Stimulated activated CD8-positive, alpha-beta memory T cell treated with anti-CD3 and anti-CD28 coated beads, Interleukin-7, amount 100 ng/mL, for 48 hours (primary cell): ENCODE measurements around the gene FILIP1L.

Source experiments
- DNase-seq, 2 donors: peaks; one replicate each; pipeline ENCODE4 v3.0.0-alpha.2; 2020; ENCODE audit warnings: low read depth in 1 of 2; ENCODE audit errors: extremely low read depth in 1 of 2

Gene FILIP1L

DNA sequence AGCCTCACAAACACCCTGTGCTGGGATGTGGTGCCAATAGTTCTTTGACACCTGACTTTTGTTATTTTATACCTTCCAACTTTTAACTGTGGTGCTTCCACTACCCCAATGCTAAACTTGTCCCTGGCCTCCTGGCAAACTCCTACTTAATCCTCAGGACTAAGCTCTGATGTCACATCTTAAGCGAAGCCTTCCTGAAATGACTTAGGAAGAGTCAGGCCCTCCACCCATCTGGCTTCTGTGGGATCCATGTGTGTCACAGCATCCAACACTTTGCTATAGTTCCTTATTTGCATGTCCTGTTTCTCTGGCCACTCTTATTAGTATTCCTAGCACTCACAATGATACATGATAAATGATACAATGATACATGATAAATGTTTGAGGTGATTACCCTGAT is 133.2 kb downstream of the FILIP1L start:
- no peak for DNase-seq

DNA sequence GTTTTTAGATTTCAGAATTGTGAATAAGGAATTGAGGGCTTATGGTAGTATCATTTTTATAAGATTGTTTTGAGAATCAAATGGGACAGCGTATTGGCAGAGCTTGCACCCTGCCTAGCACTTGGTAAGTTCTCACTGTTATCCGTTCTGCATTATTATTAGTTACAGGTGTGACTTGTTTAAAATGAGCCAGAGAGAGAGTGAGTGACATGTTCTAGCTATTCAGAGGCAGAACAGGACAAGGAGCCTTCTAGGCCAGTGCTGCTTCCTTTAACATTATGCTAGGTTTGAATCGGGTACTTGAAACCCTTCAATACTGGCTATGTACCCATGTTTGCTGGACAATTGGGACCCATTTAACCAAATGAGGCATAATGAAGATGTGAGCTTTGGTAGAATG is 133.7 kb downstream of the FILIP1L start:
- DNase-seq = no peak

GRCh38 chr3:99978221-99978620 is 136.1 kb downstream of the FILIP1L start:
- no peak for DNase-seq

DNA sequence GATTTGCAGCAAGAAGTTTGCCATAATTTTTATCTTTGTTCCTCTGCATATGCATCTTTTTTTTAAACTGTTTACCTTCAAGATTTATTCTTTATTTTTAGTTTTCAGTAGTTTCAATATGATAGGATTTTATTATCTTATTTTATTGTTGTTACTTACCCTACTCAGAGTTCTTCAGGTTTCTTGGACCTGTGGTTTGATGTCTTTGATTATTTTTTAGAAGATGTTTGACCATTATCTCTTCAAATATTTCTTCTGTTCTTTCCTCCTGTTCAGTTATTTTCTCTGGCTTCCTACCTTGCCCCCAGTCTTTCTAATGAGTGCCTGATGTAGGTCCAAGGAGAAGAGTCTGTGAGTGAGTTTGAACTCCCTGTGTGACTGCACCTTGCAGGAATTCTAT is 137.7 kb downstream of the FILIP1L start:
- no peak for DNase-seq

DNA sequence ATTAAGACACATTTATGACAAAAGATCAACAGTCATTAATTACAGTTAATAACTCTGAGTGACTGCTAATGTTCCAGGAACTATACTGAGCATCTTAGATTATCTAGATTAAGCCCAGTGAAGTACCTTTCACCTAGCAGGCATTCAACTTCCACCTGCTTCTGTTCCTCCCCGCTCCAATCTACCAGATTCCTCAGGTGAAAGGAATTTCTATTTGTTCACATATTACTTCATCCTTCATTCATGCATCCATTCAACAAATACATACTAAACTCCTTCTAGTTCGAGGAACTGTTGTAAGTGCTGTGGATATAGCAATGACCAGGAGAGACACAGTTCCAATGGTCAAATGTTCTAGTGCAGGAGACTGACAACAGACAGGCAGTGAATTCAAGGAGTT is 139.3 kb downstream of the FILIP1L start:
- no peak for DNase-seq

DNA sequence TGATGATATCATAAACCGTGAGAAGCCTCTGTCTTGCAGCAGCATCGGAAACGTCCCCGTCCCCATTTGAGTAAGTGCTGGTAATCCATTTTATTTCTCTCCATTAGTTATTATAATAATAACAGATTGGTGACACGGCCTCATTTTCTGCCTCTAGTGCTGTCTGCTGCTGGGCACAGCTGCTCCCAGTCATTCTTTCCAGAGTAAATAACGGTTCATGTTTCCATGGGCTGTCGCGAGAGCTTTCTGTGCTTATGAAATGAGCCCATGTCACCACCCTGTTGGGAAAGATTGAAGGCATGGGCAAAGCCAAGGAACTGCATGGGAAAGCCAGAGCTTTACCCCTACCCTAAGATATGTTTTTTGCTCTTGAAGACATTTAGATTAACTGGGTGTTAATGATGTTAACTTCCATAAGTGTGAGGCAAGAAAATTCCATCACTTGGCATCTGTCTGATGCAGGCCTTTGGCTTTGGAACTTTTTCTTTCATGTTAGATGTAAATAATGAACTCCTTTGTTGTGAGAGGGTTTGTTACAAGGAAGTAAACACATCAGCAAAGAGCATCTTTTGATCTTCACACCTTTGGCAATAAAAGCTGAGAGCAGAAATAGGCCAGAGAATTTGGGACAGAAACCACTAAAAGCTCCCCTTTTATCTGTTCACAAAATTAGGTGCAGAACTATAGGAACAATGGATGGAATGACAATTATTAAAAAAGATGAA is 141.8 kb downstream of the FILIP1L start:
- DNase-seq = no peak

DNA sequence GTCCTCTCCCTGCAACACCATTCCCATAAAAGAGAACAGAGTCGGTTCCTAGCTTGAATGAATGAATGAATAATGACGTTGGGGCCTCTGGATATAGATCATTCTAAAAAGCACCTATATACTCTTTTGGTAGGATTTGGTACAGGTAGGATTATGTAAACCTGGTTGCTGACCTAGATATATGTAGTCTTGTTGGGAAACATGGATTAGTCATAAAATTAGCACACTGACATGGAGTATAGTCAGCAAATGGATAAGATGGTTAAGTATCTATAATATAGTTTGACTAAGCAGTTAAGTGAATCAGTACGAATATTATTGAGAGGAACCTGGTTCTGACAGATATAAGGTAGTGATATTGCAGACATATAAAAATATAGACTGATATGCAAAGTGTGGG is 142.5 kb downstream of the FILIP1L start:
- no peak for DNase-seq

GRCh38 chr3:99970198-99970597 is 144.1 kb downstream of the FILIP1L start:
- DNase-seq = no peak

DNA sequence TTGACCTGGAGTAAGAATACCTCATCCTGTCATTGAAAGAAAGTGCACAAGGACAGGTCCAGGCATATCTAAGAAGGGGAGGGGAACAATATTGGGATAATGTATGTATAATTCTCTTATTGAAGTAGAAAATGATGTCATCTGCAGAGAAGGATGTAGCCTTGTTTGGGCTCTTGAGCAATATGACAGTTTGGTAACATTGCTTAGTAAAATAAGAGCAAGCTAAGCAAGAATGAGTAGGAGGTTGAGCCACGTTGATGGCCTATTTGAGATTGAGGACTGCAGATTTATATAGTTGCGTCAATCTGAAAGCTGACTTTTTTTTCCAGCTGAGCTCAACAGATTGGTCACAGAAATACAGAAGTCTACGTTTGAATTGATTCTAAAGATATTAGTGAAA is 145.2 kb downstream of the FILIP1L start:
- no peak for DNase-seq

DNA sequence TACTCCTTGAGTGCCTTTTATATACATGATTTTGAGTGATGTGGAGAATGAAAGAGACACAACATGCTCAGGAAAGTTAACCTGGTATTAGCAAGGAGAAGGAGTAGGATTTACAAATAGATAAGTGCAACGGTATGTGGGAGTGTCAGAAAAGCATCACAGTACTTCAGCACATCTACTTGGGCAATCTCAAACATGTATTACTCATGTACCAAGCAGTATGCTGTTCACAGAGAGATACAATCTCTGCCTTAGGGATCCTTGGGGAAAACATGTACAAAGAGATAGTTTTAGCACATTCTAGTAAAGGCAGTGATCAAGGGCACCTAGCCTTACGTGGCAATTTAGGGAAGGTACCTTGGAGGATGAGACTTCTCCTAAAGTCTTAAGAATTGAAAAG is 146.5 kb downstream of the FILIP1L start:
- no peak for DNase-seq

DNA sequence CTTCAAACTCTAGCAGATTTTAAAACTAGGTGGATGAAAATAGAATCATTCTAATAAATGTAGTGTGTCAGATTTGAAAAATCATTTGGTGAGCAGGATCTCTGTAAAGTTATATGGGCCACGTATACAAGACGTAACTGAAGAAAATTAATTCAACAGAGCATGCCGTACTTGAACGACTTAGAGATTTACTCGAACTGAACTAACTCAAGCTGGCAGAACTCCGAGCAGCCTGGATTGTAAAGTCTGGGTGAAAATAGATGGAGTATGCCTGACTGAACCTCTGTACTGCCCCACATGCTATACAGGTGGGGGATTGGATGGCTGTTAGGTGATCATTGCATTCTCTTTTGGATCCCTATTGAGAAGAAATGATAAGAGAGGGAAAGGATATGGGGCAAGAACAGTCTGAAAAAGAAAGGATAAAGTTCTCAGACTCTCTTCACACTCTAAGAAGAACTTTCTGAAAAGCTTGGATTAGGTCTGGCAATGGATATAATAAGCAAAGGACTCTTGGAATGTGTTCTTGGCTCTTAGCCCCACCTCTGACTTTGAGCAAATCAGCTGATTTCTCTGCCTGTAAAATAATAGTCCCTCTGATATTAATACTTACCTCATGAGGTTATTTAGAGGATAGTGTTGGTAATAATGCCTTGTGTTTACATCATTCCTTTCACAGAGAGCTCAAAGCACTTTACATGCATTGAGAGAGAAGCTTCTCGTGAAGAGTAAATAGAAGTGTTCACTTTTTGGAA is 147.5 kb downstream of the FILIP1L start:
- no peak for DNase-seq

GRCh38 chr3:99965681-99966408 is 148.5 kb downstream of the FILIP1L start:
- no peak for DNase-seq

DNA sequence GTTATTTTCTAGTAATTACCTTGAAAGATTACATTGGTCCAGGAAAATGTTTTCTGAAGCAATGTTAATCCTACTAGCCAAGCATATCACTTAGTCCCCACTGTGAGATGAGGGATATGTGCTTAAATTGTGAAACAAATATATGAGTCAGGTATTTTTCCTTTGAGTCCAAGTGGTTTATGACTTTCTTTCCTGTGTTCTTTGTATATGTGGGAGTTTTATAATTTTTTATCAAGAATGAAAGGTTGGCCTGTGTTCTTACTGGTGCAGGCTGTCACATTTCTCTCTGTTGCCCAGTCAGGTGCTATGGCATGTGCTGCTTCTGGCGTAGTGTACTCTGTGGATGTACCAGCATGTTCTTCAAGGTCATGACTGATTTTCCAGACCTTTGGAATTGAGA is 149.2 kb downstream of the FILIP1L start:
- DNase-seq = no peak

GRCh38 chr3:99962703-99963102 is 151.6 kb downstream of the FILIP1L start:
- DNase-seq = no peak

DNA sequence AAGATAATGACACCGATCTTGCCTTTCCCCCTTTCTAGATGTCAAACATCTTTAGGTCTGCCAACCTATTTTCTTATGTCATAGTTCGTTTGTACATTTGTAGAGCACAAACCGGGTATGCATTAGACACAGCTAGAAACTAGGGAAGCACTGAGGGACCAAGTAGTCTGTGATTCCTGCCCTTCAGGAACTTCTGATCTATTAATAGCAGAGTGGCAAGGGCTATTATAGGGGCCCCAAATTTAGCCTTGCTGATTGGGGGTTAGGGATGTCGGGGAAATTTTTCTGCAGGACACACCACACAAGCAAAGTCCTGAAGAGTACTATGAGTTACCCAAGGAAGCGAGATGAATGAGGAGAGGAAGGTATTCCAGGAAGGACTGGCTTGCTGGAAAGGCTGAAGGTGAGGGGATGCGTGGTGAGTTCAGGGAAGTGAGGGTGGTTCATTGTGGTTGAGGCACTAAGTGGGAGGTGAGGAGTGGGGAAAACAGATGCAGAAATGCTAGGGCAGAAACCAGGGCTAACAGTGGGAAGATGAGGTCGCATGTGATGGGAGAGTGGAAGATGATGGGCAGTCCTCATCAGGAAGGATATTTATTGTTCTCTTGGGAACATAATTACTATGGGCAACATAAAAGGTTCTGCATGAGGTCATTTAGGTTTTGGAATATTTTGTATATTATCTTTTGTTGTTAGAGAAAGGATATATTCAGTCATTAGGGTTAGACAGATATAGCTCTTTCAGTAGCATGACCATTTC is 152.4 kb downstream of the FILIP1L start:
- DNase-seq = no peak

- no peak for DNase-seq
These were observed 153.4 kb downstream of the FILIP1L start for GRCh38 chr3:99960941-99961340.

DNA sequence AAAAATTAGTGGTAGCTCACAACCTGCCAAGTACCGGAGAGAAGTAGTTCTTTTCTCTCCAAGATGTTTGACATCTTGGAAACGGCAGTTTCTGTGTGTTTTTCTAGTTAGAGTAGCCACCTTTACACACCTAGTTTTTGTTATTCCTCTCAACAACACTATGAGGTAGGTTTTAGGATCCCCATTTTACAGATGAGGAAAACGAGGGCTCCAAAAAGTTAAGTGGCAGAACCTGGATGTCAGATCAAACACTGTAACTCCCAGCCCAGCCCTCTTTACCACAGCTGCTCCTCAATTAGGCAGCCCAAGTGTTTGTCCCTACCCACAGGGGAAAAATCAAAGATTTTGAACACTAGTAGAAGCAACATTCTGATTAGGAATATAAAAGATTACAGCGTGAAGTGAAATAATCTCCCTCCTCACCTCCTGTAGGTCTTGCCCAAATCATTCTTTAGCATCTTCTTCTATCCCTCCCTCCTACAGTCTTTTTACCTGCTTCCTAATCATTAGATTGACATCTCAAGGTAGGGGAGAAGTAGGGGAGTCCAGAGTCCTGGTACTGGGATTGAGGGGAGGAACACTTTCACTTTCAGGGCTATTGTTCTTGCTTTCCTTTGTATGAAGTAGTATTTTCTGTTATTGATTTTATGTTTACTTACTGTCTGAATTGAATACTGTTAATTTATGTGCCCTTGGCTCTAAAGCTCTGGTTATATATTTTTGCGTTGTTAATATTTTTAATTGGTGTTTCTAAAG is 154.0 kb downstream of the FILIP1L start:
- DNase-seq = no peak

GRCh38 chr3:99958222-99958912 is 155.9 kb downstream of the FILIP1L start:
- DNase-seq = no peak

GRCh38 chr3:99957151-99957796 is 157.0 kb downstream of the FILIP1L start:
- no peak for DNase-seq
